ENCODE data around the gene ARL11.

The ARL11 gene

DNA sequence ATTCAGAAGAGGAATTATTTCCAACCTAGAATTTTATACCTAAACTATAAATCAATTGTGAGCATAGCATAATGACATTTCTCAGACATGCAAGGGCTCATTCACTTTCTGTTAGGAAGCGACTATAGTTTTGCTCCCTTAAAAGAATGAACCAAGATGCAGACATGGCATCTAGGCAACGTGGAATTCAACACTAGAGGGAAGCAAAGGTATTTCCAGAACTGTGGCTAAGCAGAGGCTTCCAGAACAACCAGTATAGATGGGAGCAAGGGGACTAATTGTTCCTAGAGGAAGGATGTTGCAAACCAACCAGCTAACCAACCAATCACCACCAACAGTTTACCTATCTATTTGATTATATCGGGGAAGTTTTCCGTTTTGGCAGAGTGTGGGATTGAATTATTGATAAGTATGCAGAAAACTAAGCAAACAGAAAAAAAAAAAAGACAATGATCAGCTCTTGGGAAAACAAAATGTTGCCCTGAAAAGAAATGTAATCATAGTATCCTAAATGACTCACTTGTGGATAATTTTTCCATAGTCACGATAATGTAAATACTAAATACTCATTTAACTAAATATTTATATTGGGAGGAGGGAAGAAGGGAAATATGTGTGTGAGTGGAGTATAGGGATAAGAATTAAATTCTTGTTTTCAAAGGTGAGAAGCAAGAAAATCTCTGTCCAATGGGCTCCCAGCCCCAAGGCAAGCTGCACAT is 21.1 kb downstream of the ARL11 start:
- DNase-seq (ENCODE audit: low read depth in 3 of 3) = no peak

DNA sequence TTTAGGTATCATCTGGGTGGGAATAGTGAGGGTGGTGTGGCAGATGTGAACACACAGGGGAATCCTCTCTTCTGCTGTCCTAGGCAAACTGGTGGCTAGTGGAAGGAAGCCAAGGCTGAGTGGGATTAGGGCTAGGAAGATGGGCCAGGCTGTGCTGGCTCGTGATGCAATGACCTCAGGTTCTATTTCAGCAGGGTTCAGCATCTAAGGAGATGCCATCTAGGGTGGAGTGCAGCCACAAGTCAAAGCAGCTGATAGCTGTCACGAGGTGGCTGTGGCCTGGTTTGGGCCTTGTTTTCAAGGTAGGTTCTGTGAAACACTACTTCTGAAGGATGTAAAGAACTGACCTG is 21.6 kb downstream of the ARL11 start:
- no peak for DNase-seq (ENCODE audit: low read depth in 3 of 3)

DNA sequence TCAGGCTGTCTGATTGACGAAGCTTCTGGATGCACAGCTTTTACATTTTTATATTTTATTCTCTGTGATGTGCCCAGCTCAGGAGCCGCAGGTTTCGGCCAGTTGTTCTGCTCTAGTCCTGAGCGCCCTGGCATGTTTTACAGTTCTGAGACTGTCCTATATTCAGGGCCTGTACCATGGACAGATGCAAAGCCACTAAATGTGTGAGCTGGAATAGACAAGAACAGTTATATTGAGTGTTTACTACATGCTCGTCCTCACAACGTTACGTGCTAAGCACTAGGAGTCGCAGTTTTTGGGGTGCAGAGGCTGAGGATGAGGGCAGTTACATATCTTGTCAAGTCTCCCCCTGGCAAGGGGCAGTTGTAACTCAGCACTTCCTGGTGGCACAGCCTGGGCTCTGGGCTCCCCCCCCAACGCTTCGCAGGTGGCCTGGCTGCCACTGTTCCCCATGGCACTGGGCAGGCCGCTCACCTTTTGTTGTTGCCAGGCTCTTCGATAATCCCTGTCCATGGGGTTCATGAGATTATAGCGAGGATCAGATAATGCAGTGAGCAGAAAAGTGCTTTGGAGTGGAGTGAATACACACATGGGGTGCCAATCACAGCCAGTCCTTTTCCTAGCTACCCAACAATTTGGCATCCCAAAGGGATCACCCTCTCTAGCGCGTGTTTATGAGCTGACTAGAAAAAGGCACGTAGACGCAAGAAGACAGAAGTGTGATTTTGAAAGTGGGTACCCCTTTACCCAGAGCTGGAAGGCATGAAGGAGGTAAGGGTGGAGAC is 23.5 kb downstream of the ARL11 start:
- no peak for DNase-seq (ENCODE audit: low read depth in 3 of 3)

- peak in 1 of 3 experiments; percentile 15 for DNase-seq (ENCODE audit: low read depth in 3 of 3)
Measured at GRCh38 chr13:49652355-49653305, 24.3 kb downstream of the ARL11 start.

DNA sequence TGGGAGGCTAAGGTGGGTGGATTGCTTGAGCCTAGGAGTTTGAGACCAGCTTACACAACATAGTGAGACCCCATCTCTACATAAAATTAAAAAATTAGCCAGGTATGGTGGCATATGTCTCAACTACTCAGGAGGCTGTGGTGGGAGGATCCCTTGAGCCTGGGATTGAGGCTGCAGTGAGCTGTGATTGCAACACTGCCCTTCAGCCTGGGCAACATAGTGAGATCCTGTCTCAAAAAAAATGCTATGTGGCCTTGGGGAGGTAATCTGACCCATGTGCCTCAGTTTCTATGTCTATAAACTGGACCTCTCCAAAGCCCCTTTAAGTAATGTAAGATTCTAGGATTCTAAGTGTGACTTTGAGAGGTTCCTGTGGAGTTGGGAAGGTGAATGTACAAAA is 25.2 kb downstream of the ARL11 start:
- no peak for DNase-seq (ENCODE audit: low read depth in 3 of 3)

GRCh38 chr13:49654011-49654410 is 25.7 kb downstream of the ARL11 start:
- no peak for DNase-seq (ENCODE audit: low read depth in 3 of 3)

GRCh38 chr13:49655906-49656305 is 27.6 kb downstream of the ARL11 start:
- DNase-seq (ENCODE audit: low read depth in 3 of 3) = no peak

DNA sequence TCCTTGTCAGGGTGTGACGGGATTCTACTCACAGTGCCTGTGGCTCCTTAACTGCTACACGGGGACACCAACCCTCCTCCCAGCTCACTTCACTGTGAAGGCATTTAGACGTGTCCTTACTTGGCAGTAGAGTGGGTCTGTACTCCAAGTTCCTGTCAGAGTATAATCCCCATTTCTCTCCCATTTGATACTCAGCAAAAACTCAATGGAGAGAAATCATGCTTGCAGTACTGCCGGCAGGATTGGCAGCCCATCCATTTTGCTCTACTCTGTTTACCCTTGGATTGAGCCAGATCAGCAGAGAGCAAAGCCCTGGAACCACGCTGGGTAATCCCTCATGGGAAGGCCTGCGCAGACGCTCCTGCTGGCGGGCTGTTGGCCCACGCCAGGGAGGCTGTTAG is 28.9 kb downstream of the ARL11 start:
- no peak for DNase-seq (ENCODE audit: low read depth in 3 of 3)

GRCh38 chr13:49664606-49665005 is 36.3 kb downstream of the ARL11 start:
- no peak for DNase-seq (ENCODE audit: low read depth in 3 of 3)

GRCh38 chr13:49667773-49668172 is 39.5 kb downstream of the ARL11 start:
- no peak for DNase-seq (ENCODE audit: low read depth in 3 of 3)

DNA sequence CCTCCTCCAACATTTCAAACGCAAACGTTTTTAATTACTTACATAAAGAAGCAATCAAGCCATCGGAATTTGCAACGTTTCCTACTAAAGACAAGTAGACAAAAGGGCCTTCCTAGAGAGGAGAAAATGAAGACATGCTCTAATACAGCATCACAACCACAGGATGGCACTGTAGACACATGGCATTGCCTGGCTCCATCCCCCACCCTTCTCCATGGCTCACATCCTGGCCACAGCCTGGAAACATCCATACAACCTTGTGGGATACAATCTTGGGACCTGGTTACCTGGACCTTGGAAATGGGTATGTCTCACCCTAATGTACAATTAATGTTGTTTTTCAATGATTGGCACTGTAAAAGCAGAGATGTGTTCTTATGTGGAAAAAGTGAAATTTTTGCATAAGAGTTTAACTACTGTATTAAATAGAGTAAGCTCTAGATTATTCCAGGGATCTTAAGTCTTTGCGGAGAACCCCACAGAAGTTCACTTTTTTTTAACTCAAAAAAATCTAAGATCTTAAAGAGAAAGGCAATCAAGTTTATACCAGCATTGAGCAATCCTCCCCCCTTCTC is 41.5 kb downstream of the ARL11 start:
- DNase-seq (ENCODE audit: low read depth in 3 of 3) = no peak

- DNase-seq (ENCODE audit: low read depth in 3 of 3) = no peak
Measured at GRCh38 chr13:49670828-49671227, 42.5 kb downstream of the ARL11 start.

DNA sequence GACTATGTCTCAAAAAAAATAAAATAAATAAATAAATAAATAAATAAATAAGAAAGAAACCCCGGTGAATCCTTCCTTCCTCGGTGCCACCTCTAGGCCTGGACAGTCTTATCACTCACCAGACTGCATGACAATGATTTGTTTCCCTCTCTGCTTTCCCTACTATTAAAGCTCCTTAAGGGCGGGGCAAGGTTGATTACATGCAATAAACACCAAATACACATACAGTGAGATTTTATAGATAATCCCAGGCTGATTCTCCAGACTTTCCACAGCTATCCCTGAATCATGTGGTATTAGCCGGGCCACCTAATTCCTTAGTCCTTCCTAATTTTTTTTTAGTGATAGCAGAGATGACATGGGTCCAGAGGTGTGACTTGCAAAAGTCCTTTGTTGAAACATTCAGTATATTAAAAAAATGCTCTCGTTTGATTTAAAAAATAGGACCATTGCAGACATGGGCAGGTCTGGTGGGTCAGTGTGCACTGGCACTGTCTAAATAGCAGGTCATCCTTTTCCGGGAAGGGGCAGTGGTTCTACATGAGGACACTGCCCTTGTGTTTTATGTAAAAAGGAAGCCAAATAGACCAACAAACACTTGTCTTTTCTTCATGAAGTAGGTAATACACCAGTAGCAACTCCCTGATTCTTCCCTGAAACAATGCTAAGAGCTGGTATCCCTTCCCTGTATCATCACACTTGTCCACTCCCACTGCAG is 48.4 kb downstream of the ARL11 start:
- DNase-seq (ENCODE audit: low read depth in 3 of 3) = no peak

GRCh38 chr13:49678191-49678914 is 50.0 kb downstream of the ARL11 start:
- DNase-seq (ENCODE audit: low read depth in 3 of 3) = no peak

DNA sequence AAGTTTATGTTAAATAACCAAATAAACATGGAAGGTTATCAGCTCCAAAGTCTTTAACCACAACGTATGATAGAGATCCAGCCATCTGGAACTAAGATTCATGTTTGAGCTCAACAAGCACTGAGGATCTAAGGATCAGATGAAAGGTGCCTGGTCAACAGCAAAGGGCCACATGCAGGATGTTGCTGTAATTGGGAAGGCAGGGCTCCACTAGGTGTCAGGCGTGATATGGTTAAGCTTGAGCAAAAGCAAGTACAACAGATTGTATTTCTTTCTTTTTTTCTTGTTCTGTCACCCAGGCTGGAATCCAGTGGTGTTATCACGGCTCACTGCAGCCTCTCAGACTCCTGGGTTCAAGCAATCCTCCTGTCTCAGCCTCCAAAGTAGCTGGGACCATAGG is 50.9 kb downstream of the ARL11 start:
- no peak for DNase-seq (ENCODE audit: low read depth in 3 of 3)

GRCh38 chr13:49681842-49682435 is 53.6 kb downstream of the ARL11 start:
- DNase-seq (ENCODE audit: low read depth in 3 of 3) = no peak

Data from stimulated activated CD4-positive, alpha-beta T cell treated with anti-CD3 and anti-CD28 coated beads, TNF-alpha, amount 100 ng/mL, for 24 hours (primary cell).